Measurements from ENCODE around the gene RYR1.
"Not testable (repeated sequence)": the region's sequence is repeated elsewhere in the genome, so short reads cannot be mapped to it uniquely, and the experiment has no call there.

RYR1 gene

DNA sequence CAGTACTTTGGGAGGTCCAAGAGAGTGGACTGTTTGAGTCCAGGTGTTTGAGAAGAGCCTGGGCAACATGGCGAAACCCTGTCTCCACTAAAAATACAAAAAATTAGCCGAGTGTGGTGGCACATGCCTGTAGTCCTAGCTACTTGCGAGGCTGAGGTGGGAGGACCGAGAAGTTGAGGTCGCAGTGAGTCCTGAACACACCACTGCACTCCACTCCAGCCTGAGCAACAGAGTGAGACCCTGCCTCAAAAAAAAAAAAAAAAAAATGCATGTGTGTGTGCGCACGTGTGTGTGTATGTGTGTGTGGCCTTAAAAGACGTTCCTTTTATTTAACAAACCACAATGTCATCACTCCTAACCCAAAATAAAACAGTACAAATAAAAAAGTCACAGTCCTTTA is 121.7 kb downstream of the RYR1 start:
- no peak for DNase-seq (ENCODE audit: low read depth)
- TF ChIP-seq, protein P1, sequence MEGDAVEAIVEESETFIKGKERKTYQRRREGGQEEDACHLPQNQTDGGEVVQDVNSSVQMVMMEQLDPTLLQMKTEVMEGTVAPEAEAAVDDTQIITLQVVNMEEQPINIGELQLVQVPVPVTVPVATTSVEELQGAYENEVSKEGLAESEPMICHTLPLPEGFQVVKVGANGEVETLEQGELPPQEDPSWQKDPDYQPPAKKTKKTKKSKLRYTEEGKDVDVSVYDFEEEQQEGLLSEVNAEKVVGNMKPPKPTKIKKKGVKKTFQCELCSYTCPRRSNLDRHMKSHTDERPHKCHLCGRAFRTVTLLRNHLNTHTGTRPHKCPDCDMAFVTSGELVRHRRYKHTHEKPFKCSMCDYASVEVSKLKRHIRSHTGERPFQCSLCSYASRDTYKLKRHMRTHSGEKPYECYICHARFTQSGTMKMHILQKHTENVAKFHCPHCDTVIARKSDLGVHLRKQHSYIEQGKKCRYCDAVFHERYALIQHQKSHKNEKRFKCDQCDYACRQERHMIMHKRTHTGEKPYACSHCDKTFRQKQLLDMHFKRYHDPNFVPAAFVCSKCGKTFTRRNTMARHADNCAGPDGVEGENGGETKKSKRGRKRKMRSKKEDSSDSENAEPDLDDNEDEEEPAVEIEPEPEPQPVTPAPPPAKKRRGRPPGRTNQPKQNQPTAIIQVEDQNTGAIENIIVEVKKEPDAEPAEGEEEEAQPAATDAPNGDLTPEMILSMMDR (conservative IDR thresholded peaks at IDR 0.05; ENCODE audit: low read depth, low read length) = no peak
- no peak overlapping the region for H3K4me3 ChIP-seq (ENCODE audit: low read length)

DNA sequence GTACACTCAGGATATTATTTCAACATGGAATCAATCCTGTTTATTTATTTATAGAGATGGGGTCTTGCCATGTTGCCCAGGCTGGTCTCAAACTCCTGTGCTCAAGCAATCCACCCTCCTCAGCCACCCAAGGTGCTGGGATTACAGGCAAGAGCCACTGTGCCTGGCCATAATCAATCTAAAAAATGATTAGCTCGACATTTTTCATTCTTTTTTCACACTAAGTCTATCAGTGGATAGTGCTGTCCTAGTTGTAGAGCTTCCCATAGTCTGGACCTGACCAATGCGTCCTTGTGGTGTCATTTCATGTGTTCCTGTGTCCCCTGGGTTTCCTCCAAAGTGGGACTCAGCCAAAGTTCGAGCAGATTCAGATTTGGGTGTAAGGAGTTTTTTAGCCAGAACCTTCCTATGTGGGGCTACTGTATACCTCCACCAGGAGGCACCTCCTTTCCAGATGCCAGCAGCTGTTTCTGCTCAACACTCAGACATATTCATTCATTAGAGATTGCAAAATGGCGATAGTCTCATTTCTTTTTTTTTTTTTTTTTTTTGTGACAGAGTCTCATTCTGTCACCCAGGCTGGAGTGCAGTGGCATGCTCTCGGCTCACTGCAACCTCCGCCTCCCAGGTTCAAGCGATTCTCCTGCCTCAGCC is 123.2 kb downstream of the RYR1 start:
- TF ChIP-seq, protein P1 (conservative IDR thresholded peaks at IDR 0.05; ENCODE audit: low read depth, low read length) = peak; percentile 30
- DNase-seq (ENCODE audit: low read depth) = no peak
- H3K4me3 ChIP-seq (ENCODE audit: low read length) = no peak overlapping the region

DNA sequence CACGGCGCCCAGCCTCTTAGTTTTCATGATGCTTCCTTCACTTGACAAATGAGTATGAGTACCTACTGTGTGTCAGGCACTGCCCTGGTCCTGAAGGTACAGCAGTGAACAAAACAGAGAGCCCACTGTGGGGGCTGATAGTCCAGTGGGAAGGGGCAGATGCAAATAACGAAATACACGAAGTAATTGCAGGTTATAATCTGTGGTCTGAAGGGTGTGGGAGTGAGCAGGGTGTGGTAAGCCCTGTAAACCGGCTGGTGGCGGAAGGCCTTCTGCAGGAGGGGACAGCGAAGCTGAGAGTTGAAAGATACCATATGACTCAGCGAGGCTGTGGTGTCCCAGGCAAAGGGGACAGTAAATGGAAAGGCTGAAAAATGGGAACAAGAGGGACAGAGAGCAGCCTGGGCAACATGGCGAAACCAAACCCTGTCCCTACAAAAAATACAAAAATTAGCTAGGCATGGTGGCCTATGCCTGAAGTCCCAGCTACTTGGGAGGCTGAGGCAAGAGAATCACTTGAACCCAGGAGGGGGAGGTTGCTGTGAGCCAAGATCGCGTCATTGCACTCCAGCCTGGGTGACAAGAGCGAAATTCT is 123.8 kb downstream of the RYR1 start:
- no peak for DNase-seq (ENCODE audit: low read depth)
- TF ChIP-seq, protein P1 (conservative IDR thresholded peaks at IDR 0.05; ENCODE audit: low read depth, low read length) = no peak
- H3K4me3 ChIP-seq (ENCODE audit: low read length) = no peak overlapping the region

DNA sequence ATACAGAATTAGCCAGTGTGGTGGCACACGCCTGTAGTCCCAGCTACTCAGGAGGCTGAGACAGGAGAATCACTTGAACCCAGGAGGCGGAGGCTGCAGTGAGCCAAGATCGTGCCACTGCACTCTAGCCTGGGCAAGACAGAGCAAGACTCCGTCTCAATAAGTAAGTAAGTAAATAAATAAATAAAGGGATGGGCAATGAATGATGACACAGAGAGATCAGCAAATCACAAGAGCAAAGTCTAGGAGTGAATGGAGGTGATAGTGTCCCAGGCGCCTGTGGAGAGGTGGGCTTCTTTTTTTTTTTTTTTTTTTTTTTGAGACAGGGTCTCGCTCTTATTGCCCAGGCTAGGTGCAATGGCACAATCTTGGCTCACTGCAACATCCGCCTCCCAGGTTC is 125.4 kb downstream of the RYR1 start:
- not testable (repeated sequence) for DNase-seq (ENCODE audit: low read depth); H3K4me3 ChIP-seq (ENCODE audit: low read length)

DNA sequence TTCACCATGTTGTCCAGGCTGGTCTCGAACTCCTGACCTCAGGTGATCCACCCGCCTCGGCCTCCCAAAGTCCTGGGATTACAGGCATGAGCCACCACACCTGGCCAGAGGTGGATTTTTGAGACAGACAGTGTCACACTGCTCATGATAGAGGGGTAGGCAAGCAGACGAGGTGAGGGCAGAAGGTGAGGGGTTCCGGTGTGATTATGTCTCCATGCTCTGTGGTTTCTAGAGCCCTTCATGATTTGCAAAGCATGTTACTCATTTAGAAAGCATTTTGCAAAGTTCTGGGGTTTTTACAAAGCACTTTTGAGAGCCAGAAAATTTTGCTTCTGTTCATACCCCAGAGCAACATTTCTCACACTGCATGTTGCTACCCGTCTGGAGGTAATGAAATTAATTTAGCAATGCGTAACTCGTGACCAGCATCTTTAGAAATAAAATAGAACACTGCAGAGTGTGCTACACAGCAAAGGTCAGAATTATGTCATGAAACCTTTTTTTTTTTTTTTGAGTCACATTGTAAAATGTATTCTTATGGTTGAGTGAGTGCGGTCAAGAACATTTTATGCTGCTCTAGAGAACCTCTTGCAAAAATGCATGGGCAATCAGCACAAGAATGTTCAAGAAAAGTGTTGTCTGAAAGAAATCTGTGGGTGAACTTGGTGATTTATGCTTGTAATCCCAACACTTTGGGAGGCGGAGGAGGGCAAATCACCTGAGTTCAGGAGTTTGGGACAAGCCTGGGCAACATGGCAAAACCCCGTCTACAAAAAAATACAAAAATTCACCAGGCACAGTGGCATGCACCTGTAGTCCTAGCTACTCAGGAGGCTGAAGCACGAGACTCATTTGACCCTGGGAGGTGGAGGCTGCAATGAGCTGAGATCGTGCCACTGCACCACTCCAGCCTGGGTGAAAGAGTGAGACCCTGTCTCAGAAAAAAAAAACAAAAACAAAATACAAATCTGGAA is 126.2 kb downstream of the RYR1 start:
- DNase-seq (ENCODE audit: low read depth) = peak; percentile 43
- TF ChIP-seq, protein P1 (conservative IDR thresholded peaks at IDR 0.05; ENCODE audit: low read depth, low read length) = no peak
- no peak overlapping the region for H3K4me3 ChIP-seq (ENCODE audit: low read length)

DNA sequence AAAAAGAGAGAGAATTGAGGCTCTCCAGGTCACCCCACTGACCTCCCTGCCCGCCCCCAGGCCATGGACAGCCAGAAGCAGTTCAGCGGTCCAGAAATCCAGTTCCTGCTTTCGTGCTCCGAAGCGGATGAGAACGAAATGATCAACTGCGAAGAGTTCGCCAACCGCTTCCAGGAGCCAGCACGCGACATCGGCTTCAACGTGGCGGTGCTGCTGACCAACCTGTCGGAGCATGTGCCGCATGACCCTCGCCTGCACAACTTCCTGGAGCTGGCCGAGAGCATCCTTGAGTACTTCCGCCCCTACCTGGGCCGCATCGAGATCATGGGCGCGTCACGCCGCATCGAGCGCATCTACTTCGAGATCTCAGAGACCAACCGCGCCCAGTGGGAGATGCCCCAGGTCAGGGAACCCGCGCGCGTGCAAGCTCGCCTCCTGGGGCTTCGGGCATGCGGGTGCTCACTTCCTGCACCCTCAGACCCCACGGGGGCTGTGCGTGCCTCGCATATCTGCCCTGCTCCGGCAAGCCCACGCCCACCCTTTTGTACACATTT is 127.6 kb downstream of the RYR1 start:
- no peak overlapping the region for H3K4me3 ChIP-seq (ENCODE audit: low read length)
- TF ChIP-seq, protein P1 (conservative IDR thresholded peaks at IDR 0.05; ENCODE audit: low read depth, low read length) = no peak
- DNase-seq (ENCODE audit: low read depth) = no peak

DNA sequence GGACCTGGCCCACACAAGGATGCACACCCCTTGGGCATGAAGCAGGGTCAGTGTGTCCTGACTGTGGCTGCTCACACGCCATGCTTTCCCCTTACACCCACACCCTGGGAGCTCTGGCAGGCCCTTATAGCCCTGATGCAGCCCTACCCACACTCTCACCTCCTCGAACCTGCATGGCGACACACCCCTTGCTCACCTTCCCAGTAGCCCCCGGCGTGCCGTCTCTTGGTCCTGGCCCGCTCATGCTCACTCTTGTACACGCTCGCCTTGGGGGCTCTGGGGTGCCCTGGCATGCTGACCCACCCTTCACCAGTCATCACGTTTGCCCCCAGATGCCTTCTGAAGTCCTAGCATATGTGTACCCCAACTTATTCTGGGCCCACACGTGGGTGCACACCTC is 128.2 kb downstream of the RYR1 start:
- H3K4me3 ChIP-seq (ENCODE audit: low read length) = no peak overlapping the region
- TF ChIP-seq, protein P1 (conservative IDR thresholded peaks at IDR 0.05; ENCODE audit: low read depth, low read length) = no peak
- DNase-seq (ENCODE audit: low read depth) = no peak
